Mesenchymal stem cell (in vitro differentiated cells and primary cell): ENCODE measurements around the gene CFAP251.

Experiments
- DNase-seq: peaks from one replicate; pipeline ENCODE4 v3.0.0-alpha.2; 2013
- H2AFZ ChIP-seq: one replicate; pipeline ENCODE4 v1.6.1; 2013; ENCODE audit warnings: low read depth, mild to moderate bottlenecking, control low read depth, inconsistent platforms, low read length, moderate library complexity
- H2AK5ac ChIP-seq: 2 replicates; pipeline ENCODE4 v1.6.1; 2013; ENCODE audit warnings: low read length, moderate library complexity, mild to moderate bottlenecking, inconsistent platforms; ENCODE audit not compliant: severe bottlenecking
- H2BK120ac ChIP-seq: one replicate; pipeline ENCODE4 v1.6.1; 2013; ENCODE audit warnings: low read depth, mild to moderate bottlenecking, inconsistent platforms, low read length, moderate library complexity
- H2BK12ac ChIP-seq, 2 experiments: one replicate each; pipeline ENCODE4 v1.6.1; 2013; ENCODE audit warnings: inconsistent platforms in 2 of 2, low read length in 2 of 2, mild to moderate bottlenecking in 2 of 2, moderate library complexity in 2 of 2, control low read depth in 1 of 2
- H2BK15ac ChIP-seq: one replicate; pipeline ENCODE4 v1.6.1; 2013; ENCODE audit warnings: mild to moderate bottlenecking, low read depth, inconsistent platforms; ENCODE audit not compliant: poor library complexity, severe bottlenecking
- H2BK5ac ChIP-seq: 2 replicates; pipeline ENCODE4 v1.6.1; 2013; ENCODE audit warnings: low read depth, mild to moderate bottlenecking, low read length, control low read depth, inconsistent platforms; ENCODE audit not compliant: poor library complexity, severe bottlenecking
- H3K14ac ChIP-seq, 2 experiments: one replicate each; pipeline ENCODE4 v1.6.1; 2013; ENCODE audit warnings: inconsistent platforms in 2 of 2, low read length in 2 of 2, control low read depth in 1 of 2, mild to moderate bottlenecking in 1 of 2, moderate library complexity in 1 of 2
- H3K18ac ChIP-seq, 2 experiments: one replicate each; pipeline ENCODE4 v1.6.1; 2013; ENCODE audit warnings: inconsistent platforms in 2 of 2, low read length in 2 of 2, control low read depth in 1 of 2, low read depth in 1 of 2, mild to moderate bottlenecking in 1 of 2
- H3K23ac ChIP-seq, 2 experiments: one replicate each; pipeline ENCODE4 v1.6.1; 2013; ENCODE audit warnings: inconsistent platforms in 2 of 2, low read length in 2 of 2, mild to moderate bottlenecking in 2 of 2, moderate library complexity in 2 of 2, control low read depth in 1 of 2
- H3K27ac ChIP-seq: 2 replicates; pipeline ENCODE4 v1.5.1; 2013; ENCODE audit warnings: mild to moderate bottlenecking, moderate library complexity, low read length, control low read depth, inconsistent platforms; ENCODE audit not compliant: poor library complexity, severe bottlenecking
- H3K27me3 ChIP-seq, 2 experiments: 2 replicates each; pipeline versions ENCODE4 v1.6.1 to v1.7.0; 2013; ENCODE audit warnings: low read length in 2 of 2, mild to moderate bottlenecking in 2 of 2, moderate library complexity in 2 of 2, control low read depth in 1 of 2, inconsistent platforms in 1 of 2; ENCODE audit not compliant: control insufficient read depth in 1 of 2, insufficient read depth in 1 of 2
- H3K36me3 ChIP-seq, 2 experiments: 2 replicates each; pipeline versions ENCODE4 v1.6.1 to v1.7.0; 2013; ENCODE audit warnings: low read length in 2 of 2, control low read depth in 1 of 2, inconsistent platforms in 1 of 2, low read depth in 1 of 2, mild to moderate bottlenecking in 1 of 2; ENCODE audit not compliant: insufficient read depth in 2 of 2, control insufficient read depth in 1 of 2
- H3K4ac ChIP-seq, 2 experiments: one replicate each; pipeline ENCODE4 v1.6.1; 2013; ENCODE audit warnings: inconsistent platforms in 2 of 2, low read length in 2 of 2, mild to moderate bottlenecking in 2 of 2, moderate library complexity in 2 of 2, control low read depth in 1 of 2, low read depth in 1 of 2
- H3K4me1 ChIP-seq: 2 replicates; pipeline ENCODE4 v1.6.1; 2013; ENCODE audit warnings: low read depth, low read length, control low read depth; ENCODE audit not compliant: control insufficient read depth, insufficient read depth
- H3K4me2 ChIP-seq: 2 replicates; pipeline ENCODE4 v1.6.1; 2013; ENCODE audit warnings: low read length, mild to moderate bottlenecking, inconsistent platforms; ENCODE audit not compliant: poor library complexity, severe bottlenecking
- H3K4me3 ChIP-seq, 2 experiments: 2 replicates each; pipeline versions ENCODE4 v1.5.1 to v1.7.0; 2013; ENCODE audit warnings: low read length in 2 of 2, mild to moderate bottlenecking in 2 of 2, control low read depth in 1 of 2, low read depth in 1 of 2; ENCODE audit not compliant: insufficient read depth in 1 of 2
- H3K79me1 ChIP-seq: replicated peaks from 2 replicates; pipeline ENCODE4 v1.6.1; 2013; ENCODE audit warnings: mild to moderate bottlenecking, control low read depth, low read length, inconsistent platforms; ENCODE audit not compliant: poor library complexity, severe bottlenecking
- H3K9ac ChIP-seq: 2 replicates; pipeline ENCODE4 v1.7.0; 2013; ENCODE audit warnings: mild to moderate bottlenecking, low read length, moderate library complexity
- H3K9me3 ChIP-seq: 2 replicates; pipeline ENCODE4 v1.7.0; 2013; ENCODE audit warnings: mild to moderate bottlenecking, low read length; ENCODE audit not compliant: control insufficient read depth
- H4K8ac ChIP-seq: one replicate; pipeline ENCODE4 v1.6.1; 2013; ENCODE audit warnings: inconsistent platforms, mild to moderate bottlenecking, low read length, moderate library complexity
- H4K91ac ChIP-seq: one replicate; pipeline ENCODE4 v1.6.1; 2013; ENCODE audit warnings: mild to moderate bottlenecking, low read length, inconsistent platforms
- WGBS: methylation state at CpG from one replicate; pipeline ENCODE4 v1.1.7; 2013; ENCODE audit warnings: mixed read lengths; 5-methylcytosine and 5-hydroxymethylcytosine counted together

Gene CFAP251

GRCh38 chr12:121996050-121996944 is 77.9 kb downstream of the CFAP251 start:
- Histone ChIP-seq H4K91ac (no peak overlapping the region), H2AFZ (no peak overlapping the region), H3K36me3 (peaks cover 0 to under 1% of the 10 kb centered on the region in 2 experiments), H3K4me2 (peak overlapping the region; percentile 31), H2BK5ac (no peak overlapping the region), H3K27ac (peak overlapping the region; percentile 56), H3K4me3 (no peak overlapping the region), H3K9me3 (no peaks in the 10 kb centered on the region), H2AK5ac (no peak overlapping the region), H3K14ac (no peak overlapping the region), H3K27me3 (no peaks in the 10 kb centered on the region), H3K4me1 (peaks cover 17% of the 10 kb centered on the region), H3K9ac (no peak overlapping the region), H3K23ac (no peak overlapping the region), H2BK120ac (no peak overlapping the region), H4K8ac (no peak overlapping the region), H3K4ac (no peak overlapping the region), H2BK12ac (no peak overlapping the region), H3K79me1 (no peaks in the 10 kb centered on the region), H2BK15ac (no peak overlapping the region), H3K18ac (no peak overlapping the region)
- WGBS: 55% methylated on average over 7 of the region's 9 CpGs
- peak; percentile 10 for DNase-seq

DNA sequence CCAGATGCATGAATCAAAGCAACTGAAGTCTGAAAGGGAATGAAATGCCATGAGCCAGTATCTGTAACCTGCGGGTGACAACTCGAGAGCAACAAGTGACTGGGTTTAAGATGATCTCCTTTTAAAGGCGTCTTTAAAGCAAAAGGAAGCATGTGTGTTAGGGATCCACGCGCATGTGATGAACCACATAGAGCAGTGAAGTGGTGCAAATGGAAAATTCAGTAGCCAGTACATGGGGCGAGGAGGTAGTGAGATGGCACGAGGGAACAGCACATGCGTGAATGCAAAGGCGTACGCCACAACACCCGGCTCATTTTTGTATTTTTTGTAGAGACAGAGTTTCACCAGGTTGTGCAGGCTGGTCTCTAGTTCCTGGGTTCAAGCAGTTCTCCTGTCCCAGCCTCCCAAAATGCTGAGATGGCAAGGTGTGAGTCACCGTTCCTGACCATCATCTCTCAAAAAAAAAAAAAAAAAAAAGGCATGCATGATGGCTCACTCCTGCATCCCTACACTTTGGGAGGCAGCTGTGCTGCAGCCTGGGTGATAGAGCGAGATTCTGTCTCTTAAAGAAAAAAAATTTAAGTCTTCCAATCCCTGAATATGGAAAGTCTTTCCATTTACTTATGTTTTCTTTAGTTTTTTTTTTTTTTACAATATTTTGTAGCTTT is 78.7 kb downstream of the CFAP251 start:
- H3K9ac ChIP-seq: no peak overlapping the region
- no peak overlapping the region for H4K8ac ChIP-seq
- H4K91ac ChIP-seq: no peak overlapping the region
- H2BK5ac ChIP-seq: no peak overlapping the region
- peak overlapping the region in 1 of 2 experiments; percentile 68 for H3K18ac ChIP-seq
- no peak overlapping the region for H3K4ac ChIP-seq
- no peak overlapping the region for H2AK5ac ChIP-seq
- H2BK12ac ChIP-seq: no peak overlapping the region
- DNase-seq: no peak
- no peaks in the 10 kb centered on the region for H3K9me3 ChIP-seq
- no peak overlapping the region for H3K14ac ChIP-seq
- no peak overlapping the region for H3K4me3 ChIP-seq
- 85% methylated on average over 12 of the region's 13 CpGs for WGBS
- no peak overlapping the region for H2AFZ ChIP-seq
- peaks cover 14% of the 10 kb centered on the region for H3K4me1 ChIP-seq
- no peaks in the 10 kb centered on the region for H3K79me1 ChIP-seq
- H3K4me2 ChIP-seq: no peak overlapping the region
- peaks cover 0 to 6% of the 10 kb centered on the region in 2 experiments for H3K36me3 ChIP-seq
- no peak overlapping the region for H2BK120ac ChIP-seq
- no peak overlapping the region for H2BK15ac ChIP-seq
- H3K27ac ChIP-seq: no peak overlapping the region
- H3K23ac ChIP-seq: no peak overlapping the region
- no peaks in the 10 kb centered on the region for H3K27me3 ChIP-seq

DNA sequence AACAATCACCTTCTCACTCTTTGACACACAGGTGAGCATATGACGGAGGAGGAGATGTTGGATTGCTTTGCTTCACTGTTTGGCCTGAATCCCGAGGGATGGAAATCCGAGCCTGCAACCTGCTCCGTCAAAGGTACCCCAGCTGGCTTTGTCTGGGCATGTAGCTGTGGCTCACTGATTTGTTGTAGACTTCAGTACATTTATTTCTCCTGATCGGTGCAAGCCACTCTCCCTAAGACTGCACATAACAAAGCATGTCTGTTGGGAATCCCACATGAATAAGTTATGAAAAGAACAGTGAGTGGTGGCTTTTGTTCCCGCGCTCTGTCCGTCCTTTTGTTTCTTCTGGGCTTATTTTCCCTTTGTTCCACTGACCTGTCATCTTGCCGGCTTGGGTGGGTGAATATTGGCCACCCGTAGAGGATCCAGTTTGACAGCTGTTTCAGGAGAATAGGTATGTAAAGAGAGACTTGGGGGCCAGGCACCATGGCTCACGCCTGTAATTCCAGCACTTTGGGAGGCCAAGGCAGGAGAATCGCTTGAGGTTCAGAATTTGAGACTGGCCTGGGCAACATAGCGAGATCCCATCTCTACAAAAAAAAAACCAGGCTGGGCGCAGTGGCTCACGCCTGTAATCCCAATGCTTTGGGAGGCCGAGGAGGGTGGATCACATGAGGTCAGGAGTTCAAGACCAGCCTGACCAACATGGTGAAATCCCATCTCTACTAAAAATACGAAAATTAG is 83.2 kb downstream of the CFAP251 start:
- Histone ChIP-seq H3K4me3 (no peak overlapping the region), H3K9me3 (no peaks in the 10 kb centered on the region), H3K4me1 (peaks cover 10% of the 10 kb centered on the region), H3K4me2 (no peak overlapping the region), H3K23ac (no peak overlapping the region), H4K8ac (no peak overlapping the region), H3K36me3 (peaks cover 6 to 8% of the 10 kb centered on the region in 2 experiments), H2BK15ac (no peak overlapping the region), H3K79me1 (no peaks in the 10 kb centered on the region), H3K14ac (no peak overlapping the region), H2AFZ (no peak overlapping the region), H3K4ac (no peak overlapping the region), H2AK5ac (no peak overlapping the region), H3K27ac (no peak overlapping the region), H3K18ac (no peak overlapping the region), H2BK5ac (no peak overlapping the region), H3K9ac (no peak overlapping the region), H2BK120ac (no peak overlapping the region), H2BK12ac (no peak overlapping the region), H4K91ac (no peak overlapping the region), H3K27me3 (no peaks in the 10 kb centered on the region)
- WGBS: 91% methylated on average over 15 of the region's 17 CpGs
- DNase-seq: no peak
